OCI-LY1 (cell line): ENCODE measurements around the gene NPR2.

Experiments
- CTCF ChIP-seq: fragments of 200-600 bp; sonication (generic), shearing (Covaris generic); IDR thresholded peaks from 2 replicates; pipeline ENCODE4 v1.5.1; 2017; ENCODE audit warnings: mild to moderate bottlenecking, antibody characterized with exemption, low read length, moderate library complexity, mixed read lengths
- EZH2 ChIP-seq: fragments of 200-600 bp; sonication (generic), shearing (Covaris generic); IDR thresholded peaks from 2 replicates; pipeline ENCODE4 v1.8.0; 2017; ENCODE audit warnings: borderline replicate concordance, mixed run types, mild to moderate bottlenecking, antibody characterized with exemption, low read length, moderate library complexity, mixed read lengths

DNA sequence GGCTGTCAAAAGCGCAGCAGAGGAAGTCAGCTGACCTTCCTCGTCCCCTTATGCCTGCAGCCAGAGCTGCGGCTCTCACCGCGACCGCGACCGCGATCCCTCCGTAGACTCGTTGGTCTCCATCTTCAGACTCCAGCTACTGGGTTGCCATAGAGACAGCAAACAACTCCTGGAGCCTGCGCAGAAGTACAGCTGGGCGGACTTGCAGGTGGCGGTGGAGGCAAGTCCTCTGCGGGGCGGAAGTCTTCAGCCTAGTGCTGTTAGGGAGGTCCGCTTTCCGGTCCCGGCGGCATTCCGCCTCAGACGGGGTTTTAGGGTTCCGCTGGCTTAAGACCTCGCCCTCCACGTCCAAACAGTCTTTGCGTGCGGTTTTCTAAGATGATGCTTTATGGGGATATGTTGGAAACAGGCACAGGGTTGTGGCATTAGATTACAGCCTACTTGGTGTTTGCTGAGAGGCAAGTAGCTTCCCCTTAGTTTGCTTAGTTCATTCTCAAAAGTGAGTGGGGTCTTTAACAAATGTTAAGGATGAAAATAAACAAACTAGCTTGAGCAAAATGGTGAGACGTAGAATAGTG, 20.7 kb downstream of the NPR2 start, which contains the start of gene SPAG8:
- TF ChIP-seq CTCF: no peak
- no peak for TF ChIP-seq EZH2
